GM12892 (cell line): ENCODE results near the gene IQCF6.

Experiments used
- POLR2A ChIP-seq: IDR thresholded peaks from 2 replicates; pipeline ENCODE4 v1.6.1; 2011; ENCODE audit warnings: low read depth, low read length, control low read depth
- POLR2AphosphoS5 ChIP-seq: IDR thresholded peaks from 2 replicates; pipeline ENCODE4 v1.6.1; 2011; ENCODE audit warnings: low read depth, low read length, control low read depth
- TAF1 ChIP-seq: IDR thresholded peaks from 2 replicates; pipeline ENCODE4 v1.6.1; 2011; ENCODE audit warnings: low read depth, mild to moderate bottlenecking, control low read depth, low read length, borderline replicate concordance

DNA sequence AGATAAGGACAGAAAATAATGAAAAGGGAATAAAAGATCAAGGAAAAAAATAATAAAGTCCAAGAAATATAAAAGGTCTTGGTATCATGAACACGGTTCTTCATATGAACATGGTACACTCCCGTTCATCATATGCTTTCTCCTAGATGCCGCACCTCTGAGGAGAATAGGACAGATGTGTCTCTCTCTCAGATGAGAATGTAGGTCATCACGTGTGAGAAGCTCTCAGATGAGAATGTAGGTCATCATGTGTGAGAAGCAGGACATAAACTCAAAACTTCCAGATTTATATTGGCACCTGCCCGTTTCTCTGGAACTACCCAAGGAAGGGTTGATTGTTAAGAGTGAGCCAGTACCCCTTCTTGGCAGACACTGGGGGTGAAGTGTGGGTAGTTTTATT, 29.9 kb upstream of the IQCF6 start:
- no peak for TF ChIP-seq POLR2A
- no peak for TF ChIP-seq POLR2AphosphoS5
- no peak for TF ChIP-seq TAF1
